Stimulated activated CD4-positive, alpha-beta T cell treated with anti-CD3 and anti-CD28 coated beads, Interleukin-1b, Interleukin-23, amount 100 ng/mL, for 48 hours (primary cell): ENCODE data around the gene PAX7.

Experiments used
- DNase-seq: peaks from one replicate; pipeline ENCODE4 v3.0.0-alpha.2; 2020

Gene PAX7

DNA sequence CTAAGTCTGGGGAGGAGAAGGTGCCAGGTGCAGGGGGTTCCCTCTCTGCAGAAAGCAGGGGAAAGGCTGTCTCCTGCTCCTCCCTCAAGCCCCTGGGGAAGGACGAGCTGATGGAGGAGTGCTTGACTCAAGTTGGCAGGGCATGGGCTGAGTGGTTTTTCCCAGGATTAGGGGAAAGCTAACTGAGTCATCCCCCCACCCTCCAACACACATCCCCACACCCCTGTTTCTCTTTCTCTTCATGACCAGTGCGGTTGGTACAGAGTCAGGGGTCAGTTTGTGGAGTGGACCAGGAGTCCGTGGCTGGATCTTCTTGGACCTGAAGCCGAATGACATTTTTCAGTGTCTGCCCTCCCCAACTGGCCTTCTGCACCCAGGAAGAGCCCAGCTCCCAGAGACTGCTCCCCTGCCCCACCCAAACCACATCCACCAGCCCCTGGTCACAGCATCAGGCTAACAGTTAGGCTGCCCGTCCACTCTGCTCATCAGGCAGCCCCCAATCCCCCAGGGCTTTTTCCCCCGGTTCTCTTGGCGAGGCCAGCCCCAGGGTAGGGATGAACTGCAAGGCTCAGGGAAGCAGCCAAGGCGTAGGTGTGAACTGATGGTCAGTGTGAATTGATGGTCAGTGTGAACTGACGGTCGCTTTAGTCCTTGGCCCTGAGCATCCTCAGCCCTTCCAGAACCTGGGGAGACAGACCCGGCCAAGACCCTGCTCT is 81.0 kb downstream of the PAX7 start:
- DNase-seq: no peak

DNA sequence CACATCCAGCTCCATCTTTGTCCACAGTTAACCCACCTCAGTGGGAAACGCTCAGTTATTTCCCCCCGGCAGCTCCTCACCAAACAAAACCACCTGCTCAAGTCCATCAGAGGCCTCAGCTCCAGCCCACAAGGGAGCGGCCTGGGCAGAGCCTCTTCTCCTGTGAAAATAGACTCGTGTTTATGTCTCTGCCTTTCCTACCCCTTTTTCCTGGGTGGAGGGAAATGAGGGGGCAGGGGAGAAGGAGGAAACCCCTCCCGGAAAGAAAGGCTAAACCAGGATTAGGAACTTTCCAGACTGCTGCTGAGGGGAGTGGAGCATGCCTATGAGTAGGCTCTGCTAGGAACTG is 81.6 kb downstream of the PAX7 start:
- no peak for DNase-seq

DNA sequence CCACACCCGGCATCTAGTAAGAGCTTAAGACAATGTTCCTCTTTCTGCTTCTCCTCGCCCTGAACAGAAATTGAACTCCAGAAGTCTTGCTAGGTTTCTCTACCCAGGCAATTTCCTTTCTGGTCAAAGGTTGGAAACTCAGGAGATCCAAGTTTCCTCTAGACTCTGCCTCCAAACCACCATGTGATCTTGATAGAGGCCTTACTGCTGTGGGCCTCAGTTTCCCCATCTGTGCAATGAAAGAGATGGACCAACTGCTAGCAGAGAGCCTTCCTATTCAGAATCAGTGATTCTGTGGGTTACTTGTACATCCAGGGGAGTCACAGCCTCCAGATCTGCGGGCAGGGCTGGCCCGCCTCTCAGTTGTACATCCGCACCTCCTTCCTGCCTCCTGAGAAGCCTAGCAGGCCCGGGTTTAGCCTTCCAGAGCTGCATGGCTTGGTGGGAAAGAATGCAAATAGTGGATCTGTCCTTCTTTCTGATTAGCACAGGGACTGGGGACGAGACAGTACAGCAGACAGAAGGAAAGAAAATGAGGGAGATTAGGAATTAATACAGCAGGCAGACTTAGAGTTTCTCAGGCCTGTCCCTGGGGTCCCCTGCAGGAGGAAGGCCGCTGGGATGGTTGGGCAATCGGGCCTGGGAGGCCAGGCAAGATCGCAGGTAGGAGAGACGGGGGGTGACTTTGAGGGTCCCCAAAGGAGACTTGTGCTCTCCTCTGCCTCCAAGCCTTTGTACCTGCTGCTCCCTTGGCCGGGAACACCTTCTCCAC is 83.9 kb downstream of the PAX7 start:
- DNase-seq: no peak

DNA sequence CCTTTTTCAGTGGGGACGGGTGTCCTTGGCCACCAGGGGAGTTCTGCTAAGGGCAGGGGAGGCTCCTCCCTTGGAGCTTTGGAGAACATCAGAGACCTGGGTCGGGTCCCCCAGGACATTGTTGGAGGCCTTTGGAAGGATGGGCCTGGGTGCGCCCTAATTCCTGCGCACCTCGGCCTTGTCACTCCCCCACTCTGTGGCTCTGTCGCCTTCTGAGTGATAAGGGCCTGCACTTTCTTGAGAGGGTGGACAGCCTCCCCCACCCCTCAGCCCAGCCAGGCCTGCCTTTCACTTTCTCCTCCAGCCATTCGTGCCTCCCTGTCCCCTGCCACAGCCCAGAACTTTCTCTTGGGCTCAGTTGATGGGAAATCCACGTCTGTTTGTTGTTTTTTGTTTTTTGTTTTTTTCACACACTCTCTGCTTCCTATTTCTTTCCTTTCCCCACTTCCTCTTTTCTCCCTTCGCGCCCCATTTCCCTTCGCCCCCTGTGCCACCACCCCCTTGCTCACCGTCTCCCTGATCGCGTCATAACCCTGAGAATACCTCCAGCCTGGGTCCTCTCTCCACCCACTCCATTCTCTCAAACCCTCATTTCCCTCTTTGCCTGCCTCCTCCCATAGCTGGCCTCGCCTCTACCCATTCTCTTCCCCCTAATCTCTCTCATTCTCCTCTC is 85.6 kb downstream of the PAX7 start:
- no peak for DNase-seq

DNA sequence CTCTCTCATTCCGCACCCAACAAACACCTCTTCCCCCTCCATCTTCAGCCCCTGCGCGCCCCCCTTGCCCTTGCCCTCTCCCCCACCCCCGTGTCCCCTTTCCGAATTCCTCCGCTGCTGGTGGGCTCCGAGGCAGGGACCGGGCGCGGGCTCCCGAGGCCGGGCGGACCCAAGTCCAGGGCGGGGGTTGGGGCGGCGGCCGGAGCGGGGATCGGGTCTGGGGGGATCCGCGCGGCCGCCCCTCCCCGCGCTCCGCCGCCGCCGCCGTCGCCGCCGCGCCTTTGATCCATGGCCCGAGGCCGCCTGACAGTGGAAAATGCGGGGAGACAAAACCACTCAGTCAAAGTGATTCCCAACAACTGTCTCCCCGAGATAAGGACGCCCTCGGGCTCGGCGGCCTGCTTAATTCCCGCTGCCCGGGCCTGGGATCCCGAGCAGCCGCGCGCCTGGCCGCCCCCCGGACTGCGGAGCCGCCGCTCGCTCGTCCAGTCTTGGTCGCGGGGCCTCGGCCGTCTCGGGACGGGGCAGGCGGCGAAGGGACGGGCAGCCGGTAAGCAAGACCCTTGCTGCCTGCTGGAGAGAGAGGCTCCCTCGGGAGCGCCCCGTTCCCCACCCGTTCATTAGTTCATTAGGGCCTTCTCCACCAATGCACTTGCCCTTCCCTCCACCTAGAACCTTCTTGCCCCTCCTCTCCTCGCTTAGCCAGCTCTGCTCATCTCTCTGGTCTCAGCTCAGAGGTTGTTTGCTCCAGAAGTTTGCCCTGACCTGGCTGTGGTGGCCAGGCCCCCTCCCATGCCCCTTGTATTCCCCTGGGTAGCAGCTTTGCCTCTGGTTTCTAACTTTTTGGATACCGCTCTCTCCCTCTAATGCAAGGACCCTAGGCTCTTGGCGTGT is 86.4 kb downstream of the PAX7 start:
- DNase-seq: no peak

DNA sequence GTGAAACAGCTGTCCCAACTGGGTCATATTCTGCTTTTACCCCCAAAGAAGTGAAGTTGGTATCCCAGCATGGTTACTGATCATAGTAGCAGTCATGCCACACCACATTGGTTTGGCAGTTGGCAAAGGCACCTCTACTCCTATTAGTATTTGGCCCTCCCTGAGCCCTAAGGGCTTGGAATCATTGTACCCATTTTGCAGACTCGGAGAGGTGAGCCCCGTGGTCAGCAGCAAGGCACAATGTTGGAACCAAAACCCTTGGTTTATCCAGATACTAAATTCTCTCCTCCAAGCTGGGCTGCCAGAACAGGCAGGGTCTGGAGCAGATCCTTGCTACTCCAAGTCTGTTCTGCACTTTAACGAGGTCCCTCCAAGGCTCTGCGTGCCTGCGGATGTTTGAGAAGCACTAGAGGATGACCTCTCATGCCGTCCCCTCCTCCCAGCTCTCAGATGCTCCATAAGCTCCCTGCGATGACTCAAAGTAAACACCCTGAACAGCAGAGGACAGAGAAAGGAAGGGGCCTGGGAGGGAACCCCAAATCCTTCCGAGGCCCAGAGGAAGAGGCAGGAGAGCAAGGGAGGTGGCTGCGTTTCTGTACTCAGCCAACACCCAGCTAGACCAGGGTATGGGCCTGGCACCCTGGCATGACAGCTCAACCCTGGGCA is 89.3 kb downstream of the PAX7 start:
- no peak for DNase-seq

DNA sequence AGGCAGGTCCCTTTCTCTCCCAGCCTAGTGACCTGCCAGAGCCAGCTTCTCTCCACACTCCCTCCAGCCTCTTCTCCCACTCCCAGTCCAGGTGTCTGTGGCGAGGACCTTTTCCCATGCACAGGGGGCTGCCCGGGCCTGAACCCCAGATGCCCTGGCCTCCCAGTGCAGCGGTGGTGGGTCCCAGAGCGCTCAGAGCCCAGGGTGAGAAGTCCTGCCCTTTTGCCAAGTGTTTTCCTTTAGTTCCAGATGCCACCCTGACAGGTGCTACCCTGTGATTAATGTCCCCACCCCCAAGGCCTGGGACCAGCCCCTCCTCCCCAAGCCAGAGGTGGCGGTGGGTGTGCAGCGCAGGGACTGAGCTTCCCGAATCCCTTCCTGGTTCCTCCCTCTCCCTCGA is 90.4 kb downstream of the PAX7 start:
- DNase-seq: no peak

DNA sequence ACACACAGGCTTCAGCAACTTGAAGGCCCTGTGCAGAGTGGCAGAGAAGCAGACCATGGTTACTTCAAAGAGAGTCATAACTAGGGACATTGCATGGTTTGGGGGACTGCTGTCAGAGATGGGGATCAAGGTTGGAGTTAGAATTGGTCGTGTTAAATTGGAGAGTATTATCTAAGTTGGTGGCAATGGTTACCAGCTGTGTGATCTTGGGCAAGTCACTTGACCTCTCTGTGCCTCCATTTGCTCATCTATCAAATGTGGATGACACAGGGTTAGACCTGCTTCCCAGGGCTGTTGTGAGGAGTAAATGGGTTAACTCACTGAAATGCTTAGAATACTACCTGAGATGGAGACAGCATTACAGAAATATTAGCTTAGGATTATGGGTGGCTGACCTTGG is 91.1 kb downstream of the PAX7 start:
- no peak for DNase-seq

DNA sequence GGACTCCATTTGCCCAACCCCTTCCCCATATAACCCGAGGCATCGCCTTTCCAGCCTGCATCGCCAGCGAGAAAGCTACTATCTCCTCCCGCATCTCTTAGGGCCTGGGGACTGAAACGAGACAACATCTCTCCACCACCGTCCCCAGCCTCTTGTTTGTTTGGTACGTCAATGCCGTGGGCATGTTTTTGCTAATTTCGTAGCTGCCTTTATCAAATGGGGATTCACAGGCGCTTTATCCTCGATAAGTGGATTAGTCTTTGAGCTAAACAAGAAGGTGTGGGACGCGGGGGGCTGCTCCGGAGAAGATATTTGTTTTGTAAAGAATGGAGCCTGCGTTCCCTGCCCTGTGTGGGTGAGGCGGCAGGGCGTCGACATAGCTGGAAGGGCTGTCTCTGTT is 91.6 kb downstream of the PAX7 start:
- DNase-seq: no peak

DNA sequence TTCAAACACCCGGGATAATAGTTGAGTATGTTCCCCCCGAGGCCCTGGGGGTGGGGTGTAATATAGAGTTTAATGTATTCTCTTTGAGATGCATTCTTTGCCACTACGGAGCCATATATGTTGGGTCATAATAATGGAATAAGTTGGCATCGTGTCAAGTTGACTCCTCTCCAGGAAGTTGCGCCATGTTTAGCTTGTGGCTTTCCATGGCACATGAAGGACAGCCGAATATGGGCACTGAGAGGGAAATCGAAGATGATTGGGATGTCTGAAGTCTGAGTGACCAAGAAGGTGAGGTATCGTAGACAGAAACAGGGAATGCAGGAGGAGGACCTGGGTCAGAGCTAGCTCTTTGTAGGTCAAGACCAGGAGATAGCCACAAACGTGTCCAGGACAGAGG is 92.6 kb downstream of the PAX7 start:
- no peak for DNase-seq

DNA sequence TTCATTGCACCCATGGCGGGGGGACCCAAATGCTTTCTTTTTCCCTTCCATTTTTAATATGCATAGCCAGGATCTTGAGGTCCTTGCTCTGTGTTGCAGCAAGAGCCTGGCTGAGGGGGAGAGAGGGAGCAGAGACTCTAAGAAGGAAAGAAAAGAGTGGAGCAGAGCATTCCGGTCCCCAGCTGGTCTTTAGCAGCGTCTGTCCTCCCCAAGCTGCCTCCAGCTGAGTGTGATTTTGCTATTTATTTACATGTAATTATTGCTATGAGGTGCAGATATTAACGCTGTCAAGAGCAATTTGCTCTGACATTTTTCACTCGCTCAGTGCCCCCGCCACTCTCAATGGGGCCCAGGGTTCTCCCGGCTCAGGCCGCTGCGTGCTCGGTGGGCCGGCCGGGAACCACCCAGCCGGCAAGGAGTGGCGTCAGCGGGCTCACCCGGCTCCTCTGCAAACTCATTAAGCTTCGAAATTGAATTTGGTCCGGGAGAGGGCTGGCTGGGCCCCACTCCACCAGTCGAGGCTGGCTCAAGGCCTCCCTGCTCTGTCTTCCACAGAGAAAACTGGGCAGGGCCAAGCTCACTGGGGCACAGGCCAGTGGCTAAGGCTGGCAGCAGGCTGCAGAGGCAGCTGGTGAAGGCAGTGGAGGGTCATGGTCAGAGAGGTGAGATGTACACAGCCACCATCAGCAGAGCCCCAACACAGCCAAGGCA is 93.2 kb downstream of the PAX7 start:
- DNase-seq: no peak

DNA sequence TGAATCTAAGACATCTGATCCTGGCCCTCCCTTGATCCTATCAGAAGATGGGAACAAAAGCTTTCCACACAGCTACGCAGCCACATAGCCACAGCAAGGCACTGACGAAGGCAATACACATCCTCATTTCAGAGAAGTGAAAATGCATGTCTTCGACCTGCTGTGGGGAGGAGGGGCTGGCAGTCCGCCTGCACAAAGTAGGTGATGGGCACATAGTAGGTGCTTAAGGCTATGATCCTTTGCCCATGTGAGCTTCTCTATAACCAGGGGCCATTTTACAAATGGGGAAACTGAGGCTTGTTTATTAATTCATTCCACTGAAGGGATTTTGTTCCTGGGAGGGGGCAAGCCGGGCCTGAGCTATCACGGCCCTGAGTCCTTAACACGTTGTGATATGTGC is 94.2 kb downstream of the PAX7 start:
- DNase-seq: no peak

DNA sequence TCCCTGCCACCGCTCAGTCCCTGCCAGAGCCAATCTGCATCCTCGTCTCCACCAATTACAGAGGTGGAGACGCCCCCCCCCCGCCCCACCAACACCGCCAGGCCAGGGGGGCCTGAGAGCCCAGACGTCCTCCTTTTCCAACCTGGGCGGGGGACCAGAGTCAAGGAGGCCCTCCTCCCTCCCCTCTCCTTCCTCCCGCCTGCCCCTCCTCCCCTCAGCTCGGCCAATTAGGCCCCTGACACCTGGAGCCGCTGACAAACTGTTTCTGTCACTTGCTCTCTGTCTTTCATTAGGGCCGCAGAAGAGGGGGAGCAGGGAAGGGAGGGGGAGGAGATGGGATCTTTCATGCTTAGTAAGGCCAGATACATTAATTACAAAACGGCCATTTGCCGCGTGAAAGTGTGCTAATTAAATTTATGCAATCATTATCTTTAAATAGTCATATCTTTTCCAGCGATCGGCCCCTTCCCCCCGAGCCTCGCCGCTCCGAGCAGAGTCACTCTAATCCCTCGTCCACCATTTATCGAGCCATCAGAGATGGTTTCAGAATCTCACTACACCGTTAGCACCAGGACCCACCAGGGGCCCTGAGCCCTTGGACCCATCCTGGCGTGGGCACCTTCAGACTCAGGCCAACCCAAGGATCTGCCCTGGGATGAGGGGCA is 94.7 kb downstream of the PAX7 start:
- DNase-seq: no peak

DNA sequence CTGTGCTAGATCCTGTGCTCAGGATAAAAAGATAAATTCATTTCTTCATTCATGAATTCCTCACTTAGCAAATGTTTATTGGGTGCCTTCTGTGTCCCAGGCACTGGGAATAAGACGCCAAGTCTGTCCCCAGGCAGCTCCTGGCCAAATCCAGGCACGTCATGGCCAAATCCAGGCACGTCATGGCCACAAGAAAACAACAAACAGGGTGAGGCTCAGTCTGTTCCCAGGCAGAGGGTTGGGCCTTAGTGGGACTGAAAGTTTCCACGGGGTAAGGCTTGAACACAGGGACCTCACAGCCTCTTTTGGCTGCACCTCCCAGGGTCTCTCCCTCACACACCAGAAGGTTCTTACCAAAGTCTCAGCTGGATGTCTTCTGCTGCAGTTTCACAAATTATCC is 95.7 kb downstream of the PAX7 start:
- no peak for DNase-seq

DNA sequence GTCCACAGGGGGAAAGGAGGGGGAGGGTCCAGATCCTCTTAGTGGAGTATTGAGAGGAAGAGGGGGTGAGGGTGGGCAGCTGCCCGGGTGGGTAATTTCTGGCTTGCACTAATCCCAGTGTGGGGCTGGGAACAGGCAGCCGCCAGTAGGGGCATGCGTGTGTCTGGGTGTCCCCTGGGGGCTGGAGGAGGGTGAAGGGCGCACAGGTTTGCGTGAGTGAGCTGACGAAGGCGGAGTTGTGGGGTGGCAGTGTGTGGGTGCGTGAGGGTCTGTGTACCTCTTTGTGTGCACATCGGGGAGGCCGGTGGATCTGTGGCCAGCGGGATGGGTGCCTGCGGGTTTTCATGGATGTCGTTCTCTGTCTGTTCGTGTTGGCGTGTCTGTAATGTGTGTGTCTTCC is 97.3 kb downstream of the PAX7 start:
- no peak for DNase-seq

DNA sequence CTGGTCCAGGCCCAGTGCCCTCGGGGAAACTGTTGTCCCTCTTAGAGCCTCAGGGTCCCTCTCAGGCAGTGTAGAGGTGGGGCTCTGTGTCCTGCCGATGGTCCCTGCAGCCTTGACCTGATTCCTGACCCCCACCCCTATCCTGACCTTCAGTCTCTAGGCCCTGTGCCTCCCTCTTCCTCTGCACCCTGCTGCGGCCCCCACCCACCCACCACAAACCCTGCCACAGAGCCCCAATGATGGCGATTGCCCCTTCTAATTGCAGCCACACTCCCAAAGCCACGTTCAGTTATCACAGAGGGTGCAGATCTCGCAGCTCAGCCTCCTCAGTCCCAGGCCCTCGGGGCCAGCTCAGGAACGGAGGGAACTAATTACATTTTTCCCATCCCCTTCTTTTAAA is 99.7 kb downstream of the PAX7 start:
- no peak for DNase-seq

DNA sequence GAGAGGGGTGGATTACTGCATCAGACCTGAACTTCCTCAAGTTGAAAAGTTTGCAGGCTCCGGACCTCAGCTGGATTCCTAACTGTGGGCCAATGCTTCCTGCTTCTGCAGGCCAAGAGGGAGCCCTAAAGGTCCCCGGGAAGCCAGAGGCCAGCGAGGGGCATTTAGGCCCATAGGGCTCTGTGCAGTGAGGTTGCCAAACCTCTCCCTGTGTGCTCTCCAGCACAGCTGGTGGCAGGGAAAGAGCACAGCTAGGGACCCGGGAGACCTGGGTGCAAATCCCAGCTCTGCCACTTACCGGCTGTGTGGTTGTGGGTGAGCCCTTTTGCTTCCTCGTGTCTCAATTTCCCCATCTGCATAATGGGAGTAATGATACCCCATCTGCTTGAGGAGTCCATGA is 100.5 kb downstream of the PAX7 start:
- DNase-seq: no peak

DNA sequence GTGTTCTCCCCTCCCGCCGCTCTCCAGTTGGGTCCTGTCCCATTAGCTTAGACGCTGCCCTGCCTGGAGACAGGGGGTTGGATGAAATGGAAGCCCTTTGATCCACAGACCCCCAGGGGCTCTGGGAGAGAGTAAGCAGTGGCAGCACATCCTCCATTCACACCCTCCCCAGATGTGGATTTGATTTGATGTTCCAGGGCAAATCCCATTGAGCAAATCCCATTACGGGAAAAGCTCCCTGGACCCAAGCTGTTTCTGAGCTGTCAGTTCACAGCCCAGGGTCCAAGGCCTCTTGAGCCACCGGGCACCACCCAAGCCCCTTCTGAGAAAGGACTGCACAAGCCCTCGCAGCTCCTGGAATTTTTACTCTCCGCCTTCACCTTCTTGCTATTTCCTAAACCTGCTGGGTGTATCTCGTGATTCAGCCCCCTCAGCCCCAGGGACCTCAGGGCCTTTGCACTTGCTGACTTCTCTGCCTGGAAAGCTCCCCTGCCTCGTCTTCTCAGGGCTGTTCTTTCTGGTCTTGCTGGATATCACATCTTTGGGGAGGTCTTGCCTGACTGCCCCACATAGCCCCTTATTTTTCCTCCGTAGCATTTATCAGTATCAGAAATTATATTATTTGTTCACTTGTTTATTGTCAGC is 101.1 kb downstream of the PAX7 start:
- DNase-seq: no peak

DNA sequence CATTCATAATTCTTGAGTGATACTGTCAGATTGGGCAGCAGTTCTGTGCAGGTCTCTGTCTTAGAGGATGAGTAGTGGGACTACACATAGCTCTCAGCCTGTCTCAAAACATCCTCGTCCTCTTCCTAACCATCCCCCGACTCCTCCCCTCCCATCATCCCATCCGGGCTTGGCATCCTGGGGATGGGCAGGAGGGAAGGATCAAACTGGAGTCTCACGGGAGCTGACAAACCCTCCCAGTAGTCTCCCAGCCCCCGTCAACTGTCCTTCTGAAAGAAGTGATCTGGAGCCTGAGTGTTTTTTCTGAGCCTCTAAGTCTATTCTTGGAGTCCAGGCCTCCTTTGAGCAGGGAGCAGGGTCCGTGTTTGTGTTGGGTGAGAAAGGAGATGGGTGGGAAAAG is 102.0 kb downstream of the PAX7 start:
- no peak for DNase-seq

DNA sequence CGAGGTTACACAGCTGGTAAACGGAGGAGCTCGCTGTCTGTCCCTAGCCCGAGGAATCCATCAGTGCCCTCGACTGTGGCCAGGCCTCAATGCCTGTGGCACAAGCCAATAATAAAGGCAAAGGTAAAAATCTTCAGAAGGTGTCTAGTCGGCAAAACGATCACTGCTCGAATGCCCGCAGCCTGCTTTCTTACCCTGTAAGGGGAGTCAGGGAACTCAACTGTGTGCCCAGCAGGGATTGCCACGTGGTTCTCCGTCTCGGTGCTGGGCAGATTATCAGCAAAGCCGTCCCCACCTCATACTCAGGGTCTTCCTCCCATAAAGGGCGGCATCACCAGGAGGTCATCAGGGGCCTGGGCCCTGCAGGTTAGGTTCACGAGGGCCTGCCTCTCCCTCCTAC is 103.4 kb downstream of the PAX7 start:
- no peak for DNase-seq
